DOHH2 (cell line): Measurements from ENCODE around the gene CDC42EP1.
"Not testable (repeated sequence)": the region's sequence is repeated elsewhere in the genome, so short reads cannot be mapped to it uniquely, and the experiment has no call there.

Source experiments
- H3F3A ChIP-seq: fragments of 200-600 bp; sonication (generic), shearing (Covaris generic); 2 replicates; pipeline ENCODE4 v1.6.0; 2016; ENCODE audit warnings: antibody characterized with exemption, mild to moderate bottlenecking; ENCODE audit not compliant: control insufficient read depth, insufficient read depth
- H3K27ac ChIP-seq: fragments of 200-600 bp; sonication (generic); 2 replicates; pipeline ENCODE4 v1.5.1; 2014; ENCODE audit warnings: low read depth, mild to moderate bottlenecking, low read length, moderate library complexity
- H3K27me3 ChIP-seq: fragments of 200-600 bp; sonication (generic); 2 replicates; pipeline ENCODE4 v1.6.1; 2014; ENCODE audit warnings: mild to moderate bottlenecking, low read length, mixed read lengths; ENCODE audit not compliant: control insufficient read depth
- H3K36me3 ChIP-seq: fragments of 200-600 bp; sonication (generic); 2 replicates; pipeline ENCODE4 v1.6.1; 2014; ENCODE audit warnings: mild to moderate bottlenecking, low read length, moderate library complexity, mixed read lengths; ENCODE audit not compliant: control insufficient read depth
- H3K4me1 ChIP-seq: fragments of 200-600 bp; sonication (generic); 2 replicates; pipeline ENCODE4 v1.6.1; 2014; ENCODE audit warnings: mild to moderate bottlenecking, low read length, mixed read lengths; ENCODE audit not compliant: control insufficient read depth
- H3K4me2 ChIP-seq: fragments of 200-600 bp; sonication (generic); 2 replicates; pipeline ENCODE4 v1.6.0; 2014; ENCODE audit warnings: mild to moderate bottlenecking, low read length, moderate library complexity
- H3K4me3 ChIP-seq: fragments of 200-600 bp; sonication (generic); 2 replicates; pipeline ENCODE4 v1.5.1; 2014; ENCODE audit warnings: mild to moderate bottlenecking, low read length, mixed read lengths
- H3K79me2 ChIP-seq: fragments of 200-600 bp; sonication (generic); 2 replicates; pipeline ENCODE4 v1.6.1; 2014; ENCODE audit warnings: mild to moderate bottlenecking, low read length, mixed read lengths; ENCODE audit not compliant: control insufficient read depth
- H3K9me2 ChIP-seq: fragments of 200-600 bp; sonication (generic); replicated peaks from 2 replicates; pipeline ENCODE4 v1.6.1; 2014; ENCODE audit warnings: mild to moderate bottlenecking, low read length, mixed read lengths; ENCODE audit not compliant: control insufficient read depth
- H3K9me3 ChIP-seq: fragments of 200-600 bp; sonication (generic); 2 replicates; pipeline ENCODE4 v1.6.1; 2014; ENCODE audit warnings: antibody characterized with exemption, low read length, mixed read lengths; ENCODE audit not compliant: control insufficient read depth, insufficient read depth
- H4K20me1 ChIP-seq: fragments of 200-600 bp; sonication (generic); 2 replicates; pipeline ENCODE4 v1.6.0; 2014; ENCODE audit warnings: low read depth, mild to moderate bottlenecking, antibody characterized with exemption, low read length, moderate library complexity; ENCODE audit not compliant: control insufficient read depth, insufficient read depth
- EZH2phosphoT487 ChIP-seq: fragments of 200-600 bp; sonication (generic); IDR thresholded peaks from 2 replicates; pipeline ENCODE4 v1.6.1; 2017; ENCODE audit warnings: borderline replicate concordance, mild to moderate bottlenecking, antibody characterized with exemption, low read length, moderate library complexity, mixed read lengths
- TF ChIP-seq, protein P1 (sequence below): fragments of 200-600 bp; sonication (generic); IDR thresholded peaks from one replicate; pipeline ENCODE4 v1.5.1; 2014; ENCODE audit warnings: antibody characterized with exemption, mild to moderate bottlenecking, low read depth, low read length; ENCODE audit not compliant: poor library complexity, severe bottlenecking

Gene CDC42EP1

DNA sequence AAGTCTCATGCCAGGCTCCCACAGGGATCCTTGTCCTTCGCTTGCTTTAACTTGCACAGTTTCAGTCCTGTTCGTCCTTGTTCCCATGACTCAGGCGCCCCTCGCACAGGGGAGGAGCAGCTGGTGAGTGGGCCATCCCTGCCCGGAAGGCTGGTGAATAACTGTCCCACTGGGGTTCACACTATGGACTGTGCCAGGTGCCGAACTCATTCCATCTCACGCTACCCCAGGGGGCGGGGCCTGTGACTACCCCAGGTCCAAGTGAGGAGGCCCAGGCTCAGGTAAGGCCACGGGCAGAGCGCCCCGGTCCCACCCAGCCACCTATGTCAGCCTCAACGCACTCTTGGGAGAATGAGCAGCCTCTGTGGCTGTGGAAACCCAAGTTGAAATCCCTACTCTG, 33.9 kb upstream of the CDC42EP1 start:
- Histone ChIP-seq H3K4me2 (no peak overlapping the region), H3K27me3 (peaks cover 17% of the 10 kb centered on the region), H4K20me1 (no peaks in the 10 kb centered on the region), H3K9me3 (no peaks in the 10 kb centered on the region), H3K4me1 (no peaks in the 10 kb centered on the region), H3F3A (no peaks in the 10 kb centered on the region), H3K27ac (no peak overlapping the region), H3K4me3 (no peak overlapping the region), H3K36me3 (no peaks in the 10 kb centered on the region), H3K79me2 (no peaks in the 10 kb centered on the region), H3K9me2 (no peaks in the 10 kb centered on the region)
- TF ChIP-seq, protein P1, sequence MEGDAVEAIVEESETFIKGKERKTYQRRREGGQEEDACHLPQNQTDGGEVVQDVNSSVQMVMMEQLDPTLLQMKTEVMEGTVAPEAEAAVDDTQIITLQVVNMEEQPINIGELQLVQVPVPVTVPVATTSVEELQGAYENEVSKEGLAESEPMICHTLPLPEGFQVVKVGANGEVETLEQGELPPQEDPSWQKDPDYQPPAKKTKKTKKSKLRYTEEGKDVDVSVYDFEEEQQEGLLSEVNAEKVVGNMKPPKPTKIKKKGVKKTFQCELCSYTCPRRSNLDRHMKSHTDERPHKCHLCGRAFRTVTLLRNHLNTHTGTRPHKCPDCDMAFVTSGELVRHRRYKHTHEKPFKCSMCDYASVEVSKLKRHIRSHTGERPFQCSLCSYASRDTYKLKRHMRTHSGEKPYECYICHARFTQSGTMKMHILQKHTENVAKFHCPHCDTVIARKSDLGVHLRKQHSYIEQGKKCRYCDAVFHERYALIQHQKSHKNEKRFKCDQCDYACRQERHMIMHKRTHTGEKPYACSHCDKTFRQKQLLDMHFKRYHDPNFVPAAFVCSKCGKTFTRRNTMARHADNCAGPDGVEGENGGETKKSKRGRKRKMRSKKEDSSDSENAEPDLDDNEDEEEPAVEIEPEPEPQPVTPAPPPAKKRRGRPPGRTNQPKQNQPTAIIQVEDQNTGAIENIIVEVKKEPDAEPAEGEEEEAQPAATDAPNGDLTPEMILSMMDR, result no peak
- TF ChIP-seq EZH2phosphoT487, result no peak

DNA sequence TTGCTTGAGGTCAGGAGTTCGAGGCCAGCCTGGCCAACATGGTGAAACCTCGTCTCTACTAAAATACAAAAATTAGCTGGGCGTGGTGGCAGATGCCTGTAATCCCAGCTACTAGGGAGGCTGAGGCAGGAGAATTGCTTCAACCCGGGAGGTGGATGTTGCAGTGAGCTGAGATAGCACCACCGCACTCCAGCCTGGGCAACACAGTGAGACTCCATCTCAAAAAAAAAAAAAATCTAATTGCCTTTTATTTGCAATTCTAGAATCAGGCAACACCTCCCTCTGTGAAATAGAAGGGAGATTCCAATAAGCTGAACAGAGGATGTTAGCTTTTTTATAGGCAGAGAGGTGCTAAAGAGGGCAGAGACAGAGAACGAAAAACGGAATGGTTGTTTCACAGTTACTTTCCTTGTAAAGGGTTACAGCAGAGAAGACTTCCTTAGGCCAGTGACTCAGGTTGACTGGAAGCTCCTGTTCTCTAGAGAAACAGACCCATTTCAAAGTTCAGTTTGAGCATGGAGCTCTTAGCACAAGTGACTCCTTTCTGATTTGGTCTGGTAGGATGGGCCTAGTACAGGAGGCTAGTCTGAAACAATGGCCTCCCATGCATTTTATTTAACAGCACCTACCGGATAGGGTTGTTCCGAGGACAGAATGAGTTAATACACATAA, 33.1 kb upstream of the CDC42EP1 start:
- not testable (repeated sequence) for H3K4me1 ChIP-seq, H3K36me3 ChIP-seq, H3K9me3 ChIP-seq, H3K4me3 ChIP-seq, H4K20me1 ChIP-seq, H3K4me2 ChIP-seq, H3K27ac ChIP-seq, H3K79me2 ChIP-seq, H3F3A ChIP-seq, H3K9me2 ChIP-seq
- peaks cover 18% of the 10 kb centered on the region for H3K27me3 ChIP-seq

DNA sequence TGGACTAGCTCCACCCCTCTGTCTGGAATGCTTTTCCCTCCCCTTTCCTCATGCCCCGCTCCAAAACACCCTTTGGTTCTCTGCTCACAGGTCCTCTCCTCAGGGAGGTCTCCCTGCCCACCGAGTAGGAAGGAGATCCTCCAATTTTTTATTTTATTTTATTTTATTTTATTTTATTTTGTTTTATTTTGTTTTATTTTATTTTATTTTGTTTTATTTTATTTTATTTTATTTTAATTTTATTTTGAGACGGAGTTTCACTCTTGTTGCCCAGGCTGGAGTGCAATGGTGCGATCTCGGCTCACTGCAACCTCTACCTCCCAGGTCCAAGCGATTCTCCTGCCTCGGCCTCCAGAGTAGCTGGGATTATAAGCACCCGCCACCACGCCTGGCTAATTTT, 32.3 kb upstream of the CDC42EP1 start:
- H3F3A ChIP-seq, H3K4me1 ChIP-seq, H3K4me2 ChIP-seq, H3K9me2 ChIP-seq, H3K79me2 ChIP-seq, H3K27ac ChIP-seq, H4K20me1 ChIP-seq, H3K4me3 ChIP-seq, H3K36me3 ChIP-seq, H3K9me3 ChIP-seq: not testable (repeated sequence)
- H3K27me3 ChIP-seq, result peaks cover 18% of the 10 kb centered on the region

DNA sequence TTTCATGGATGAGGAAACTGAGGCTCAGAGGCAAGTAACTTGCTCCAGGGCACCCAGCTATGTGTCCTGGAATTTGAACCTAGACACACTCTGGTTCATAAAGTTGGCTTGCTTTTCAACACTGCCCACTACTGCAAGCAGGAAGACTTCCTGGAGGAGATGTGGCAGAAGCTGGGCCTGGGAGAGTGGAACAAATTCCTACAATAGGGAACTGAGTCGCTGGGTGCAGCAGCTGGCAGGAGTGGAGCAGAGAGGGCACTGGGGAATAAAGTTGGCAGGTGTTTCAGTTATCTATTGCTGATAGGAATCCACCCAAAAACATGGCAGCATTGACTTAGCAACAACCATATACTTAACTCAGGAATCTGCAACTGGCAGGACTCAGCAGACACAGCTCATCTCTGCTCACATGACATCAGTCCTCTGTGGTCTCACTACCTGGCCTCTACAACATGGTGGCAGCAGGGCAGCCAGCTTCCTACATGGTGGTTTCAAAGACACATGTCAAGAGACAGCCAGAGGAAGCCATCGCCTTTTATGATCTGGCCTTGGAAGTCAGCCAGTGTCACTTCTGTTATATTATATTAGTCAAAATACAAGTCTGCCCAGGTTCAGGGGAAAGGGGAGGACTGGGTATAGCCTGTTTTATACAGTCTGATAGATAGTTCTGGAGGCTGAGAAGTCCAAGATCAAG, 30.5 kb upstream of the CDC42EP1 start:
- no peaks in the 10 kb centered on the region for H3F3A ChIP-seq
- no peaks in the 10 kb centered on the region for H3K4me1 ChIP-seq

More for the DNA sequence above, 30.5 kb upstream of the CDC42EP1 start:
- no peaks in the 10 kb centered on the region for H4K20me1 ChIP-seq
- no peak overlapping the region for H3K4me3 ChIP-seq
- H3K79me2 ChIP-seq, result no peaks in the 10 kb centered on the region
- H3K4me2 ChIP-seq, result no peak overlapping the region
- H3K9me2 ChIP-seq, result no peaks in the 10 kb centered on the region
- TF ChIP-seq, protein P1, result no peak
- TF ChIP-seq EZH2phosphoT487, result no peak
- peaks cover 29% of the 10 kb centered on the region for H3K27me3 ChIP-seq
- H3K9me3 ChIP-seq, result no peaks in the 10 kb centered on the region
- H3K27ac ChIP-seq, result no peak overlapping the region
- no peaks in the 10 kb centered on the region for H3K36me3 ChIP-seq
